ENCODE measurements around the gene EFNA5.

GRCh38 chr5:107553117-107553555 lies 117.6 kb downstream of the EFNA5 start:
- TF ChIP-seq POLR2A (IDR thresholded peaks at IDR 0.05; ENCODE audit: control extremely low read depth in 1 of 2, low read depth in 2 of 2, low read length in 2 of 2) (no peak), CTCF (IDR thresholded peaks at IDR 0.05; ENCODE audit: control extremely low read depth in 1 of 3, insufficient read depth in 1 of 3, low read depth in 1 of 3, low read length in 3 of 3) (no peak), CBX8 (IDR thresholded peaks at IDR 0.05; ENCODE audit: borderline replicate concordance, low read depth, low read length) (no peak), SP2 (IDR thresholded peaks at IDR 0.05; ENCODE audit: low read length) (no peak), GABPA (IDR thresholded peaks at IDR 0.05; ENCODE audit: borderline replicate concordance, insufficient read depth, low read length) (no peak), MAFK (IDR thresholded peaks at IDR 0.05; ENCODE audit: low read depth, low read length) (no peak), RFX5 (IDR thresholded peaks at IDR 0.05; ENCODE audit: borderline replicate concordance, low read depth, low read length) (no peak), JUN (IDR thresholded peaks at IDR 0.05; ENCODE audit: low read depth, low read length) (no peak), POU5F1 (IDR thresholded peaks at IDR 0.05; ENCODE audit: low read depth, low read length) (0 out of 2 replicates have a peak, but pooled peaks have one; percentile 25)

Measured in H1 (cell line).